Esophagus (tissue), 2 donors: ENCODE measurements around the gene NXN. TPM values are rescaled to one million over a fixed set of nuclear protein-coding genes. Genes with fewer than 3 reads are reported as not detected.
"Not testable (repeated sequence)": the region's sequence is repeated elsewhere in the genome, so short reads cannot be mapped to it uniquely, and the experiment has no call there.

Experiments
- H3K27ac ChIP-seq, 2 donors: one replicate each; pipeline ENCODE4 v1.5.1; 2013; ENCODE audit warnings: low read depth in 2 of 2, mild to moderate bottlenecking in 2 of 2, inconsistent platforms in 1 of 2, low read length in 1 of 2, moderate library complexity in 1 of 2
- H3K27me3 ChIP-seq, 2 donors: one replicate each; pipeline ENCODE4 v1.6.1; 2013; ENCODE audit warnings: low read length in 2 of 2, control low read depth in 1 of 2, mild to moderate bottlenecking in 1 of 2; ENCODE audit not compliant: insufficient read depth in 2 of 2, control insufficient read depth in 1 of 2
- H3K36me3 ChIP-seq, 2 donors: one replicate each; pipeline ENCODE4 v1.6.1; 2013; ENCODE audit warnings: low read length in 1 of 2; ENCODE audit not compliant: control insufficient read depth in 2 of 2, insufficient read depth in 2 of 2
- H3K4me1 ChIP-seq, 2 donors: one replicate each; pipeline ENCODE4 v1.6.1; 2013; ENCODE audit warnings: low read length in 1 of 2; ENCODE audit not compliant: control insufficient read depth in 2 of 2, insufficient read depth in 2 of 2
- H3K4me3 ChIP-seq, 2 donors: one replicate each; pipeline ENCODE4 v1.5.1; 2013; ENCODE audit warnings: low read length in 2 of 2, mild to moderate bottlenecking in 2 of 2, low read depth in 1 of 2, moderate library complexity in 1 of 2
- H3K9me3 ChIP-seq, 2 donors: one replicate each; pipeline ENCODE4 v1.6.1; 2013; ENCODE audit warnings: mild to moderate bottlenecking in 2 of 2, low read depth in 1 of 2, low read length in 1 of 2, moderate library complexity in 1 of 2; ENCODE audit not compliant: control insufficient read depth in 2 of 2, insufficient read depth in 1 of 2
- WGBS, 2 donors: extraction: QIAGEN DNeasy Blood & Tissue Kit; methylation state at CpG; one replicate each; pipeline ENCODE4 v1.1.7; 2013; 5-methylcytosine and 5-hydroxymethylcytosine counted together
- polyA plus RNA-seq, 2 donors: library from polyadenylated mRNA; stranded (reverse); fragments of 200-250 nt; gene quantifications; one replicate each; pipeline ENCODE4 v1.2.3, GENCODE V29; 2013
- donor health status: healthy with polysubstance abuse.
- donor health status: Bipolar disorder and iron deficiency.

NXN gene
- polyA plus RNA-seq, 2 donors = 10.1 to 24.0 TPM

GRCh38 chr17:814371-814770 is 165.2 kb downstream of the NXN start:
- Histone ChIP-seq H3K4me1 (no peaks in the 10 kb centered on the region), H3K9me3 (peaks cover 0 to 4% of the 10 kb centered on the region in 2 donors), H3K27me3 (no peaks in the 10 kb centered on the region), H3K27ac (no peak overlapping the region), H3K4me3 (no peak overlapping the region), H3K36me3 (peaks cover 0 to 21% of the 10 kb centered on the region in 2 donors)
- 92 to 93% methylated on average over 20 of the region's 20 CpGs for WGBS, 2 donors

GRCh38 chr17:812638-813204 is 166.9 kb downstream of the NXN start:
- Histone ChIP-seq H3K4me1 (no peaks in the 10 kb centered on the region), H3K27me3 (no peaks in the 10 kb centered on the region), H3K27ac (no peak overlapping the region), H3K4me3 (no peak overlapping the region), H3K9me3 (peaks cover 0 to 4% of the 10 kb centered on the region in 2 donors), H3K36me3 (peaks cover 0 to 21% of the 10 kb centered on the region in 2 donors)
- 91 to 95% methylated on average over 14 of the region's 14 CpGs for WGBS, 2 donors

GRCh38 chr17:811051-811784 is 168.4 kb downstream of the NXN start:
- Histone ChIP-seq H3K27ac (no peak overlapping the region), H3K36me3 (peaks cover 0 to 25% of the 10 kb centered on the region in 2 donors), H3K4me3 (no peak overlapping the region), H3K27me3 (no peaks in the 10 kb centered on the region), H3K4me1 (no peaks in the 10 kb centered on the region), H3K9me3 (peaks cover 0 to 4% of the 10 kb centered on the region in 2 donors)
- 82% methylated on average over 28 to 29 of the region's 29 CpGs for whole genome bisulfite sequencing, 2 donors

GRCh38 chr17:807523-808294 is 171.9 kb downstream of the NXN start:
- 88 to 90% methylated on average over 28 of the region's 28 CpGs for WGBS, 2 donors
- H3K4me3 ChIP-seq = no peak overlapping the region
- no peaks in the 10 kb centered on the region for H3K4me1 ChIP-seq
- peaks cover 0 to 4% of the 10 kb centered on the region in 2 donors for H3K9me3 ChIP-seq
- H3K27ac ChIP-seq = no peak overlapping the region
- H3K36me3 ChIP-seq = peaks cover 0 to 23% of the 10 kb centered on the region in 2 donors
- H3K27me3 ChIP-seq = no peaks in the 10 kb centered on the region

- Histone ChIP-seq H3K27ac (no peak overlapping the region), H3K9me3 (no peaks in the 10 kb centered on the region), H3K27me3 (no peaks in the 10 kb centered on the region), H3K4me1 (no peaks in the 10 kb centered on the region), H3K36me3 (peaks cover 0 to 19% of the 10 kb centered on the region in 2 donors), H3K4me3 (no peak overlapping the region)
- WGBS, 2 donors = 89 to 90% methylated on average over 33 of the region's 33 CpGs
Measured at GRCh38 chr17:806781-807522, 172.6 kb downstream of the NXN start.

GRCh38 chr17:806346-806745 is 173.2 kb downstream of the NXN start:
- Histone ChIP-seq H3K4me1 (no peaks in the 10 kb centered on the region), H3K4me3 (no peak overlapping the region), H3K36me3 (peaks cover 0 to 19% of the 10 kb centered on the region in 2 donors), H3K9me3 (no peaks in the 10 kb centered on the region), H3K27me3 (no peaks in the 10 kb centered on the region), H3K27ac (no peak overlapping the region)
- WGBS, 2 donors = 82 to 85% methylated on average over 13 of the region's 13 CpGs

GRCh38 chr17:805886-806285 is 173.7 kb downstream of the NXN start:
- not testable (repeated sequence) for H3K27ac ChIP-seq, H3K9me3 ChIP-seq, H3K27me3 ChIP-seq, H3K4me1 ChIP-seq, H3K4me3 ChIP-seq
- peaks cover 0 to 21% of the 10 kb centered on the region in 2 donors for H3K36me3 ChIP-seq
- 93 to 96% methylated on average over 15 to 23 of the region's 23 CpGs for WGBS, 2 donors

GRCh38 chr17:804541-805435 is 174.8 kb downstream of the NXN start:
- no peaks in the 10 kb centered on the region for H3K4me1 ChIP-seq
- H3K27ac ChIP-seq = no peak overlapping the region
- 84 to 88% methylated on average over 40 to 41 of the region's 41 CpGs for WGBS, 2 donors
- no peaks in the 10 kb centered on the region for H3K27me3 ChIP-seq
- no peak overlapping the region for H3K4me3 ChIP-seq
- H3K9me3 ChIP-seq = no peaks in the 10 kb centered on the region
- H3K36me3 ChIP-seq = peaks cover 0 to 21% of the 10 kb centered on the region in 2 donors
